ENCODE results near the gene CARD9. TPM values are rescaled to one million over a fixed set of nuclear protein-coding genes. Genes with fewer than 3 reads are reported as not detected.
A peak's percentile ranks its signal among the peaks of the same experiment; 100 is the strongest.
"Not testable (repeated sequence)": the region's sequence is repeated elsewhere in the genome, so short reads cannot be mapped to it uniquely, and the experiment has no call there.

The CARD9 gene, protein sequence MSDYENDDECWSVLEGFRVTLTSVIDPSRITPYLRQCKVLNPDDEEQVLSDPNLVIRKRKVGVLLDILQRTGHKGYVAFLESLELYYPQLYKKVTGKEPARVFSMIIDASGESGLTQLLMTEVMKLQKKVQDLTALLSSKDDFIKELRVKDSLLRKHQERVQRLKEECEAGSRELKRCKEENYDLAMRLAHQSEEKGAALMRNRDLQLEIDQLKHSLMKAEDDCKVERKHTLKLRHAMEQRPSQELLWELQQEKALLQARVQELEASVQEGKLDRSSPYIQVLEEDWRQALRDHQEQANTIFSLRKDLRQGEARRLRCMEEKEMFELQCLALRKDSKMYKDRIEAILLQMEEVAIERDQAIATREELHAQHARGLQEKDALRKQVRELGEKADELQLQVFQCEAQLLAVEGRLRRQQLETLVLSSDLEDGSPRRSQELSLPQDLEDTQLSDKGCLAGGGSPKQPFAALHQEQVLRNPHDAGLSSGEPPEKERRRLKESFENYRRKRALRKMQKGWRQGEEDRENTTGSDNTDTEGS
- 0.43 and 0.66 TPM in 2 replicates for total RNA-seq (2014; rRNA removed; shearing (Covaris generic))
- polyA plus RNA-seq (2015; cell fraction: cytosol; rRNA removed), result 0.06 and 0.10 TPM in 2 replicates
- 1.3 TPM in 2 replicates for polyA plus RNA-seq (2015; cell fraction: nucleus; rRNA removed)

DNA sequence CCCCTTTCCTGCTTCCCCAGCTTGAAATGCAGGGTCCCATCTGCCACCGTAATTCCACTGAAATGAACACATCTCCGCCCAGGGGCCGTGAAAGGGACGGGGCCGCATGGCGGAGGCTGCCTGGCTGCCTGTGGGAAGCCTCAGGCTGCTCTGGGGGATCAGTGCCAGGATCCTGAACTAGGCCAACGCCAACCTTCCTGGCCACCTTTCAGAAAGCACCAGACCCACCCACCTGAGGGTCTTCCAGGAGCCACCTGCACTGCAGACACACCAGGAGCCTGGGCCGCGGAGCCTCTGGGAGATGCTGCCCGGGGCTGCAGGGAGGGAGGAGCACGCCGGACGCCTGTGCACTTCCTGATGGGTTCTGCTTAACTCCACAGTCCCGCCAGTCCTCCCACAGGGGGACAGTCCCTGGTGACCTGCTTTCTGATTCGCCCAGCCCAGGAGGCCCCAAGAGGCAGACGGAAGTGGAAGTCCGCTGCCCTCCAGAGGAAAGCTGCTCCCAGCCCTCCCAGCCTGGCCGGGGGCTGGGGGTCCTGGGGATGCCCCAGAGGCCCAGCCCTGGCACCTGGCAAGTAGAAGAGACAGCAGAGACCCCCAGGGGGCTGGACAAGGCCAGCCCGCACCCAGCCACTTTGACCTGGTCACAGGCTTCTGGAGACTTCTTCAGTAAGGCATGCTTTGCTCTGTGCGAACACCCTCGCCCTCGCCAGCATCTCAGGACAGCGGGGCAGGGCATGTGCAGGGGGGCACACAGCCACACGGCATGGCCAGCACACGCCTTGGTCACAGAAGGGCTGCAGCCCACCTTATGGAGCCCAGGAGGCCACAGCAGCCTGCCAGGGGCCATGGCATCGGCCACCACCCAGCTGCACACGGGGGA is at the start of gene CARD9:
Gene CARD9, minus strand, starts transcription at position 370 of the 883 bp plus-strand sequence. CDS start 1,591 bp downstream, outside the sequence.
- no peak for DNase-seq (ENCODE audit: low read depth)

DNA sequence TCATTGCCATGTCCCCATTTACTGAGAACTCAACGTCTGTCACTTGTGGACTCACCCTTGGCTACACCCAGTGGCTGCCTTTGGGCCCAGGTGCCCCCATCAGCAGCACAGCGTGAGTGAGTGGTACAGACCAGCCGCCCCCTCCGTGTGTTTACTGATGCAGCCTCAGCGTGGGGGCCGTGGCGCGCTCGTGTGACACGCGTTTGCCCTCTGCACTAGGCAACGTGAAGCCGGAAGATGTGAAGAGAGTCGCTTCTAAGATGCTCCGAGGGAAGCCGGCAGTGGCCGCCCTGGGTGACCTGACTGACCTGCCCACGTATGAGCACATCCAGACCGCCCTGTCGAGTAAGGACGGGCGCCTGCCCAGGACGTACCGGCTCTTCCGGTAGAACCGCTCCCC is 49.4 kb upstream of the CARD9 start:
- DNase-seq (ENCODE audit: low read depth), result no peak

- no peak for DNase-seq (ENCODE audit: low read depth)
These were observed 48.3 kb upstream of the CARD9 start for GRCh38 chr9:136421791-136422190.

GRCh38 chr9:136419092-136419420 is 45.6 kb upstream of the CARD9 start:
- DNase-seq (ENCODE audit: low read depth), result no peak

DNA sequence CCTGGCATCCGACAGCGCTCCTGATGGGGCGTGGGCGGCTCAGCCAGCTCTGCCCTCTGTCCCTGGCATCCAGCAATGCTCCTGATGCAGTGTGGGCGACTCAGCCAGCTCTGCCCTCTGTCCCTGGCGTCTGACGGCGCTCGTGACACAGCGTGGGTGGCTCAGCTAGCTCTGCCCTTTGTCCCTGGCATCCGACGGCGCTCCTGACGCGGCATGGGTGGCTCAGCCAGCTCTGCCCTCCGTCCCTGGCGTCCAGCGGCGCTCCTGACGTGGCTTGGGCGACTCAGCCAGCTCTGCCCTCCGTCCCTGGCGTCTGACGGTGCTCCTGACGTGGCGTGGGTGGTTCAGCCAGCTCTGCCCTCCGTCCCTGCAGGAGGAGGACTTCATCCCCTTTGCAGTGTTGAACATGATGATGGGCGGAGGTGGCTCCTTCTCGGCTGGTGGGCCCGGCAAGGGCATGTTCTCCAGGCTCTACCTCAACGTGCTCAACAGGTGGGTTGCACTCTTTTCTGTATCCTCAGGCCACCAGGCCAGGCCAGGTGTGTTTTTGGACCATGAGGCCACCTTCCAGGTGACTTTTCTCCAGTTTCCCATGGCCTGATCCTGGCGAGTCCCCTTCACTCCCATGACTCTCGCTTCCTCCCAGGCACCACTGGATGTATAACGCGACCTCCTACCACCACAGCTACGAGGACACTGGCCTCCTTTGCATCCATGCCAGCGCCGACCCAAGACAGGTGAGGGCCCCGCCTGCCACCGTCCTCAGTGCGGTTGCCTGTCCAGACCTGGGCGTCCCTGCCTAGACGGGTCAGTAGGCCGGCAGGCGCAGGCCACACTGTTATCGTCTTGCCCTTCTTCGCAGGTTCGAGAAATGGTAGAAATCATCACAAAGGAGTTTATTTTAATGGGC is 45.0 kb upstream of the CARD9 start:
- no peak for DNase-seq (ENCODE audit: low read depth)

DNA sequence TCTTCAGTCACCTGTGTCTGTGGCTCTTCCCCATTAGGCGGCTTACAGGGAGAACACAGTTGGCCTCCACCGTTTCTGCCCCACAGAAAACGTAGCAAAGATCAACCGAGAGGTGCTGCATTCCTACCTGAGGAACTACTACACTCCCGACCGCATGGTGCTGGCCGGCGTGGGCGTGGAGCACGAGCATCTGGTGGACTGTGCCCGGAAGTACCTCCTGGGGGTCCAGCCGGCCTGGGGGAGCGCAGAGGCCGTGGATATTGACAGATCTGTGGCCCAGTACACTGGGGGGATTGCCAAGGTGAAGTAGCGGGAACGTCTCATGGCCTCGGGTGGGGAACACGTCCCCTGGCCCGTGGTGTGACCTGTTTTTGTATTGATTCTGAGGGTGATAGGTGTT is 43.4 kb upstream of the CARD9 start:
- DNase-seq (ENCODE audit: low read depth), result no peak

- DNase-seq (ENCODE audit: low read depth), result no peak
These were observed 43.0 kb upstream of the CARD9 start for GRCh38 chr9:136416427-136416826.

DNA sequence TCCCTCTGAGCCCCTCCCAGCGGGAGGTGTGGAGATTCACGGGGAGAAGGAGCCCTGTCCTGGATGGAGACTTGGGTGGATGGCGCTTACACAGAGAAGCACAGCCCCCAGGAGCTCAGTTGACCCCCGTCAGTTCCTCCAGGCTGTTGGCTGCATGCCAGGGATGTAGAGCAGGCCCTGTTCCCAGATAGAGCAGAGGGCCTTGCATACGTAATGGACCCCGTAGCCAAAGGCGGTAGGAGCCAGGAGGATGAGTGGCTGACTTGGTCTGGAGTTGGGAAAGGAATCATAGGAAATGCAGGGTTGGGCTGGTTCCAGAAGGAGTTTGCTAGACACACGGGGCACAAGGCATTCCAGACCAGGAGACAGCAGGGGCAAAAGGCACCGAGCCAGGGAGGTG is 39.5 kb upstream of the CARD9 start:
- DNase-seq (ENCODE audit: low read depth), result no peak

- no peak for DNase-seq (ENCODE audit: low read depth)
These were observed 37.9 kb upstream of the CARD9 start for GRCh38 chr9:136411378-136411777.

DNA sequence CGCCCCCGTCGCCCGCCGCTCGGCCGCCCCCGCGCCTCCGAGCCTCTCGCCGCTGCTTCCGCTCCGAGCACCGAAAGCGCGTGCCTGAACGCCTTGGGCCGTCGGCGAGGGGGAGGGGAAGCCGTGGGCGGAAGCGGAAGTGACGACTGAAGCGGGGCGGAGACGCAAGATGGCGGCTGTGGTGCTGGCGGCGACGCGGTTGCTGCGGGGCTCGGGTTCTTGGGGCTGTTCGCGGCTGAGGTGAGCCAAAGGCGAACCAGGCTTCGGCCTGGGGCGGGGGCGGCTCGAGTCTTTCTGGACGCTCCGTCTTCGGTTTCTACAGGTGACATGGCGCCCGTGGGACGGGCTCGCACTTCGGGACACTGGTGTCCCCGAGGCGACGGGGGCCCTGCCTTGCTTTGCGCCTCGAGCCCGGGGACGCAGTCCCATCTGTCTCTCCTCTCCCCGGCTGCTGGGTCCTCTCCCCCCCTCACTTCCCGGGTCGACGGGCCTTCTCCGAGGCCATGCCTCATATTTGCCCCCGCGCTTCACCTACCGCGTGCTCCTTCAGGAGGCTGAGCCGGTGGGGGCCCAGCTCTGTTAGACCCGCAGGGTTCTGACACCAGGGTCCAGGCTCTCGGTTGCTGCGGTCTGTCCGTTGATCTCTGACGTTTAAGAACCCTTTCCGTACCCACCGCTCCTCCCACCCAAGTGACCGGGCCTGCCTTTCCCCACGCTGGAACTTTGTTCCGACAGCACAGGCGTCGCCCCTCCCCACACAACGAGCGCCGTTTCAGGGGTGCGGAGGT is 37.2 kb upstream of the CARD9 start, which contains the start of the genes ENTR1 and PMPCA:
Gene ENTR1, minus strand, starts transcription at position 115 of the 788 bp plus-strand sequence. CDS start 217 bp downstream, outside the sequence.
Gene PMPCA, plus strand, starts transcription at position 159 of the 788 bp plus-strand sequence. Its CDS starts 11 bp downstream, at position 170.
- peak; percentile 75 for DNase-seq (ENCODE audit: low read depth)

- no peak for DNase-seq (ENCODE audit: low read depth)
These were observed 36.3 kb upstream of the CARD9 start for GRCh38 chr9:136409557-136410455.

DNA sequence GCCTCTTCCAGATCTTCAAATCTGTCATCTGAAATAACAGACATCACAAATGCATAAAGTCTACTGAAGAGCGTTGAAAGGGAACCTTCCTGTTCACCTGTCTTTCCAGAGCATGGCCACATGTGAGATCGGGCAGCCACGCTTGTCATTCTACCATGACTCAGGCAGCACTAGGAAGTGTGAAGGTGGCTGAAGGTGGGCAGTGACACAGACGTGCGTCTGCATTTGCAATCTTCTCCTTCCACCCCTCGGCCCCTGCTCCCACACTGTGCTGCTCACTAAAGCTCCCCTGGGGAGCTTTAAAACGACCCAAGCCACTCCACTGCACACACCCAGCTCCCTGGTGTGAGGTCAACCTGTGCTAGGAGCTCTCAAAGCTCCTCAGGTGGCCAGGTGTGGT is 34.4 kb upstream of the CARD9 start:
- no peak for DNase-seq (ENCODE audit: low read depth)

DNA sequence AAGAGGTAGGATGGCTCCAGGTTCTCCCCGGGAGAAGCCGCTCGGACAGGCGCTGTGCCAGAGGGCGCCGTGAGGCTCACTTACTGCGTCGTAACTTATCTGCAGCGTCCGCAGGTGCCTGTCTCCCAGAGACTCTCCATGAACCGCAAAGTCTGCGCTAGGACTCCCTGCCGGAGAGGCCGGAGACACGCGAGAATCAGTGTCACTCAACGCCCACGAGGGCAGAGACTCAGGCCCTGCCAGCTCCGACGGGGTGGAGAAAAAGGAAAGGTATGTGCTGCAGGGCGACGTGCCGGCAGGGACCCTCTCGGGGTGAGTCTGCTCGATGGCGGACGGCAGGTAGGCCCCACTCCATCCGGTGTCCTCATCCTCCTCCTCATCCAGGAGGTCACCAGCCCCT is 33.6 kb upstream of the CARD9 start:
- DNase-seq (ENCODE audit: low read depth), result not testable (repeated sequence)

DNA sequence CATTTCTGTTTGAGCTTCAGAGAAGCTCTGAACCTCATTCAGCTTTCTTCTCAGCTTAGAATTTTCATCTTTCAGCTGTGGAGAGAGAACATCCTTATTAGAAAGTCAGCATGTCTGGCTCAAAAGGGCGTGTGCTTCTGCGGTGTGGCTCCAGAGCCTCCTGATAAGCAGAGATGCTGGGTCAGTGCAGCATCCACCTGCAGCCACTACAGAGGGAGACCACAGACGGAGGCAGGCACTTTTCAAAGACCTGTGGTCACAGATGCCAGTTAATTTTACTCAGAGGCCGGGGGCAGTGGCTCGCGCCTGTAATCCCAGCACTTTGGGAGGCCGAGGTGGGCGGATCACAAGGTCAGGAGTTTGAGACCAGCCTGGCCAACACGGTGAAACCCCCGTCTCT is 32.4 kb upstream of the CARD9 start:
- DNase-seq (ENCODE audit: low read depth), result not testable (repeated sequence)

- DNase-seq (ENCODE audit: low read depth), result no peak
These were observed 32.0 kb upstream of the CARD9 start for GRCh38 chr9:136405481-136405880.

DNA sequence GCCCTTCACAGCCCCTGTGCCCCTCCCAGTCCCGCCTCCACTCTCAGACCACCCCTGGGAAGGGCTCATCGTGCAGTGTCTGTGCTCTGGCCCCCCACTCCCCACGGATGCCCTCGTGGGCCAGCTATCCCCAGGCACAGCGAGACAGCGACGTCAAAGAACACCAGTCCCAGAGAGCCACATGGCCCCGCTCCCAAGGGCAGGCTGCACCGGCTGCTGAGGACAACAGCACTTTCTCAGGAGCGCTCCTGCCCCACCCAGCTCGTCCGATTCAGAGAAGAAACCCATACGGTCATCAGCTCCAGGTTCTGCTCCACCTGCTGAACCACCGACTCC is 31.3 kb upstream of the CARD9 start:
- DNase-seq (ENCODE audit: low read depth), result no peak

DNA sequence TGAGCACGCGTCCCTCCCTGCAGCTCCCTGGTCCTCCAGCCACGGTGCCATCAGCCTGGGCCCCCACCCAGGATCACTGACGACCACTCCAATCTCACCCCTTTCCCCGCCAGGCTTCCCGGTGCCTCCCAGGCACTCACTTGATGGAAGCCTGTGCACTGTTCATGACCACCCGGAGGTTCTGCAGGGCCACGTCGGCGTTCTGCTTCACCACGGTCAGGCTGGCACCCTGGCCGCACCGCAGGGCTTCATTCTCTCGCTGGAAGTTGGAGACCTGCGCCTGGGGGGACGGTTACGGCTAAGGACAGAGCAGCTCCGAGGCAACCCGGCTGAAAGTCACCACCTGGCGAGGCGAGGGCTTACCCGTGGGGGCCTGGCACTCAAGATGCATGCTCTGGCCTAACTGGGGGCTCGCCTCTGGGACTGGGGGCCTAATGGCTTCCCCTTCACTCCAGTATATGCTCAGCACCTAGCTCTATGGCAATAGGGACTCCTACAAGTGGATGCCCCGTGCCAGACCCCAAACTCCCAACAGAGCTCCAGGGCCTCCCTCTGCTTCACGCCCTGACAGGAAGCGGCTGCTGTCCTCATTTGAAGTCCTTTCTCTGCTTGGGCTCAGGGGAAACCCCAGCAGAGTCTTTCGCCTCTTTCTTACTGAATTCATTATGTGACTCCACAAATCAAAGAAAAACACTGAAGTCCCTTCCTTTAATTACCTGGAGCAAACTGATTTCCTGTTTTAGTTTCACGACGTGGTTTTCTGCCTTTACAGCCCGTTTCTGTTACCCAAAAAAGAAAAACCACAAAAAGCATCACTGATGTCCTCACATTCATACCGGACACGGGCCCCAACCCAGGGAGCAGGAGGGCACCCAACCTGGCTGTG is 30.7 kb upstream of the CARD9 start:
- no peak for DNase-seq (ENCODE audit: low read depth)

- DNase-seq (ENCODE audit: low read depth), result no peak
These were observed 30.1 kb upstream of the CARD9 start for GRCh38 chr9:136403538-136403914.

Data from HT1080 (cell line).